ENCODE data around the gene HNRNPA1. TPM values are rescaled to one million over a fixed set of nuclear protein-coding genes. Genes with fewer than 3 reads are reported as not detected.
"Not testable (repeated sequence)": the region's sequence is repeated elsewhere in the genome, so short reads cannot be mapped to it uniquely, and the experiment has no call there.

HNRNPA1 gene
- total RNA-seq, 2 donors from 2014 or later, result 219 to 695 TPM

DNA sequence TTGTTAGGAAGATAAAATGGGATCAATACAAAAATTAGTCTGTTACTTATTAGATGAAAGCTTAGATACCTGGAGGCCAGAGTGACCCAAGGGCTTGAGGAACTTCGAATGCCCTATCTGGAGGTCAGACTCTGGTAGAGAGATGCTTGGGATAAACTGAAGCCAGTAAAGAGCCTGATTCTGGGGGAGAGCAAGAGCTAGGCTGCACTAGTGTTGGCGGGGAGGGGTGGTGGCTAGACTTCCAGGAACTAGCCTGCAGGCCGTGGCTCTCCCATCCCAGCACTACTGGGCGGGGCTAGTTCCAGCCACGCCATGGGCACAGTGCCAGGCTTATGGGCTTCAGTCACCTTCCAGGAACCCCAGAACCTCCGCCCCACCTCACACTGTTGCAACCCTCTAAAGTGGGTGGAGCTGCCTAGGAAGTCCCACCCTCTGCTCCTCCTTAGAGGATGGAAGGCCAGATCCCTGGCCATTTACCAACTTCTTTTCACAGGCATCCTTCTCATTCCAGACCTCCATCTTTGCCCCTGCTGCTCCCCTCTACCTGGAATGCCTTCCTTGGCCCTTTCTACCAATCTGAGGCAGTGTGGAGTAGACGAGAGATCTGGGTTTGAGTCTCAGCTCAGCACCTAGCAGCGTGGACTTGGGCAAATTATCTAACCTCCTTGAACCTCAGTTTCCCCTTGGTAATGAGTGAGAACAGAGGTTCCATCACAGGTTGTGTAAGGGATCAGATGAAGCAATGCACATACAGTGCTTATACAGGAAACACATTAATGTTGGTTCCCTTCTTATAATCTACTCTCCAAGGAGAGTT, 26.6 kb downstream of the HNRNPA1 start:
- TF ChIP-seq, protein P1, sequence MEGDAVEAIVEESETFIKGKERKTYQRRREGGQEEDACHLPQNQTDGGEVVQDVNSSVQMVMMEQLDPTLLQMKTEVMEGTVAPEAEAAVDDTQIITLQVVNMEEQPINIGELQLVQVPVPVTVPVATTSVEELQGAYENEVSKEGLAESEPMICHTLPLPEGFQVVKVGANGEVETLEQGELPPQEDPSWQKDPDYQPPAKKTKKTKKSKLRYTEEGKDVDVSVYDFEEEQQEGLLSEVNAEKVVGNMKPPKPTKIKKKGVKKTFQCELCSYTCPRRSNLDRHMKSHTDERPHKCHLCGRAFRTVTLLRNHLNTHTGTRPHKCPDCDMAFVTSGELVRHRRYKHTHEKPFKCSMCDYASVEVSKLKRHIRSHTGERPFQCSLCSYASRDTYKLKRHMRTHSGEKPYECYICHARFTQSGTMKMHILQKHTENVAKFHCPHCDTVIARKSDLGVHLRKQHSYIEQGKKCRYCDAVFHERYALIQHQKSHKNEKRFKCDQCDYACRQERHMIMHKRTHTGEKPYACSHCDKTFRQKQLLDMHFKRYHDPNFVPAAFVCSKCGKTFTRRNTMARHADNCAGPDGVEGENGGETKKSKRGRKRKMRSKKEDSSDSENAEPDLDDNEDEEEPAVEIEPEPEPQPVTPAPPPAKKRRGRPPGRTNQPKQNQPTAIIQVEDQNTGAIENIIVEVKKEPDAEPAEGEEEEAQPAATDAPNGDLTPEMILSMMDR (IDR thresholded peaks at IDR 0.05), result no peak
- H3K4me1 ChIP-seq (ENCODE audit: control insufficient read depth in 1 of 2, low read depth in 2 of 2), result no peaks in the 10 kb centered on the region
- no peaks in the 10 kb centered on the region for H3K9me3 ChIP-seq
- no peak overlapping the region for H3K4me3 ChIP-seq
- no peak overlapping the region for H3K27ac ChIP-seq
- H3K27me3 ChIP-seq (replicated peaks; ENCODE audit: insufficient read depth), result no peaks in the 10 kb centered on the region
- H3K36me3 ChIP-seq, result no peaks in the 10 kb centered on the region
- DNase-seq (ENCODE audit: low spot score) (peak; percentile 29), ATAC-seq (ENCODE audit: insufficient number of reproducible peaks, low FRiP score, low read depth) (no peak)

DNA sequence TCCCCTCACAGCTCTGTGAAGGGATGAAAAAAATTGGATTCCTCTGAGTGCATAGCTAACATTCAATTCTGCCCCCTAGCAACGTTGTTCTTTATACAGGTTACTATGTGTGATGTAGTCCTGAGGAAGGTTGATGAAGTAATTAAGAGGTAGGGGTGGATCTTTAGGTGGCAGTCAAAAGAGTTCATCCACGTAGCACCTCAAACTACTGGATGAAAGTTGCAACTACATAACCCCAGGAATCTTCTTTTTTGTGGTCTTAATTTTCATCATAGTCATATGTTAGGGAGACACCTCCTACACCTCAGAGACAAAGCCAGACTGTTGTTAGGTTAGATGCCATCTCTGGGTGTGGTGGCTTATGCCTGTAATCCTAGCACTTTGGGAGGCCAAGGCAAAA, 30.5 kb downstream of the HNRNPA1 start:
- DNase-seq (ENCODE audit: low spot score) (no peak), ATAC-seq (ENCODE audit: insufficient number of reproducible peaks, low FRiP score, low read depth) (no peak)
- H3K27ac ChIP-seq, result no peak overlapping the region
- H3K4me3 ChIP-seq, result no peak overlapping the region
- TF ChIP-seq, protein P1 (IDR thresholded peaks at IDR 0.05), result no peak
- no peaks in the 10 kb centered on the region for H3K4me1 ChIP-seq (ENCODE audit: control insufficient read depth in 1 of 2, low read depth in 2 of 2)
- H3K9me3 ChIP-seq, result no peaks in the 10 kb centered on the region
- H3K36me3 ChIP-seq, result no peaks in the 10 kb centered on the region
- no peaks in the 10 kb centered on the region for H3K27me3 ChIP-seq (replicated peaks; ENCODE audit: insufficient read depth)

DNA sequence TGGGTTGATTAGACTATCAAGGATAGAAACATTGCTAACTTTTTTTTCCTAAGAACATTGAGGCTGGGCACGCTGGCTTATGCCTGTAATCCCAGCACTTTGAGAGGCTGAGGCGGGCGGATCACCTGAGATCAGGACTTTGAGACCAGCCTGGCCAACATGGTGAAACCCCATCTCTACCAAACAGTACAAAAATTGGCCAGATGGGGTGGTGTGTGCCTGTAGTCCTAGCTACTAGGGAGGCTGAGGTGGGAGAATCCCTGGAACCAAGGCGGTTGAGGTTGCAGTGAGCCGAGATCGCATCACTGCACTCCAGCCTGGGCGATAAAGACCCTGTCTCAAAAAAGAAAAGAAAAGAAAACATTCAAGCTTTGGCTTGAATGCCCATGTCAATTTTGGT, 31.8 kb downstream of the HNRNPA1 start:
- not testable (repeated sequence) for H3K36me3 ChIP-seq; H3K27me3 ChIP-seq (replicated peaks; ENCODE audit: insufficient read depth); DNase-seq (ENCODE audit: low spot score); H3K4me1 ChIP-seq (ENCODE audit: control insufficient read depth in 1 of 2, low read depth in 2 of 2); ATAC-seq (ENCODE audit: insufficient number of reproducible peaks, low FRiP score, low read depth); H3K9me3 ChIP-seq; H3K4me3 ChIP-seq; H3K27ac ChIP-seq

DNA sequence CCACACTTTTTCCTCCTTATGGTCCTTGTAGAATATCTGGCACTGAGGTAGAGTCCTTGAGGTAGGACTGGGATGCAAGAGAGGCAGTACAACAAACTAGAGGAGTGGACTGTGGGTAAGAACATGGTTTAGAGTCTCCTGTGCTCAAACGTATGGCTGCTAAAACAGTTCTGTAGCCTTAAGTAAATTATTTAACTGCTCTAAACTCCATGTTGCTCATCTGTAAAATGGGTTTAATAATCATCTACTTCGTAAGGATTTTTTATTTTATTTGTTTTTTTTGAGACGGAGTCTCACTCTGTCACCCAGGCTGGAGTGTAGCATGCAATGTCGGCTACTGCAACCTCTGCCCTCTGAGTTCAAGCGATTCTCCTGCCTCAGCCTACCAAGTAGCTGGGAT, 40.8 kb downstream of the HNRNPA1 start:
- TF ChIP-seq, protein P1 (IDR thresholded peaks at IDR 0.05), result no peak
- Histone ChIP-seq H3K36me3 (no peaks in the 10 kb centered on the region), H3K4me1 (ENCODE audit: control insufficient read depth in 1 of 2, low read depth in 2 of 2) (peaks cover 3 to 10% of the 10 kb centered on the region in 2 donors), H3K4me3 (no peak overlapping the region), H3K27ac (no peak overlapping the region), H3K9me3 (no peaks in the 10 kb centered on the region), H3K27me3 (replicated peaks; ENCODE audit: insufficient read depth) (no peaks in the 10 kb centered on the region)
- ATAC-seq (ENCODE audit: insufficient number of reproducible peaks, low FRiP score, low read depth) (no peak), DNase-seq (ENCODE audit: low spot score) (no peak)

DNA sequence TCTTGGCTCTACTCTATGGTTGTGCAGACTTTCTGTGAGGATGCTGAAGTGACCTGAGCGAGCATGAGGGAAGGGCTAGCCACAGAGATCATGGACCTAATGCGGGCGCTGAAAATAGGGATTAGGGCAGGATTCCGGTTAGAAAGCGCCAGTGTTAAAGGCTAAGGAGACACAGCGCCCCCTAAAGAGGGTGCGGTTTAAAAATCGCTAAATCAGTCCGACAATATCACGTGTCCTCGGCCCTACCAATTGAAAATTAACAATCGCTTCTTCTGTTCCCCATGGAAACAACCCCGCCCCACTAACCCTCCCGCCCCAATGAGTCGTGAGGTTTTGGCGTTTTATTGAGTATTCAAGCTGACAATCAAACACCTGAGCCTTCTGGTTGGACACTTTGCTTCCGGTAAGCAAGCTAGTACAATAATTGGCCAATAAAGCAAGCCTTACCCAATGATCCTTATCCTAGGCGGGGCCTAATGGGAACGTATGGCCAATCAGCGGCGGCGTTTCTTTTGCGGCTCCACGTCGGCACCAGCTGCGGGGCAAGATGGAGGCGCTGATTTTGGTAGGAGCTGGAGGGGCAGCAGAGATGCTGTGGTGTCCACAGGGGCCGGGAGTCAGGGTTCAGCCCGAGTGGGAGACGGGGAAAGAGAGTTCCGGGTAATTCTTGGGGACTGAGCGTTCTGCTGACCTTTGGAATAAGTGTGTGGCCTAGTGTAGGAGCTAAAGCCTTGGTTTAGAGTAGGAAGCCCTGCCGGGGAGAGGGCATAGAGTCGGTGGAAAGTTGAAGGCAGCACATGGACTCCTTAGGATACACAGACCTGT, 44.3 kb downstream of the HNRNPA1 start, which contains the start of gene COPZ1:
Gene COPZ1, plus strand, starts transcription at position 515 of the 825 bp plus-strand sequence. Its CDS starts 33 bp downstream, at position 548.
- Histone ChIP-seq H3K27ac (peak within 1 kb of the TSS; percentile 60 to 87), H3K36me3 (no peaks in the 10 kb centered on the region), H3K9me3 (no peaks in the 10 kb centered on the region), H3K4me3 (peak within 1 kb of the TSS; percentile 73), H3K4me1 (ENCODE audit: control insufficient read depth in 1 of 2, low read depth in 2 of 2) (peaks cover 14 to 38% of the 10 kb centered on the region in 2 donors), H3K27me3 (replicated peaks; ENCODE audit: insufficient read depth) (no peaks in the 10 kb centered on the region)
- ATAC-seq (ENCODE audit: insufficient number of reproducible peaks, low FRiP score, low read depth), result peak; percentile 100
- DNase-seq (ENCODE audit: low spot score), result peak; percentile 92
- TF ChIP-seq, protein P1 (IDR thresholded peaks at IDR 0.05), result peak; percentile 45

DNA sequence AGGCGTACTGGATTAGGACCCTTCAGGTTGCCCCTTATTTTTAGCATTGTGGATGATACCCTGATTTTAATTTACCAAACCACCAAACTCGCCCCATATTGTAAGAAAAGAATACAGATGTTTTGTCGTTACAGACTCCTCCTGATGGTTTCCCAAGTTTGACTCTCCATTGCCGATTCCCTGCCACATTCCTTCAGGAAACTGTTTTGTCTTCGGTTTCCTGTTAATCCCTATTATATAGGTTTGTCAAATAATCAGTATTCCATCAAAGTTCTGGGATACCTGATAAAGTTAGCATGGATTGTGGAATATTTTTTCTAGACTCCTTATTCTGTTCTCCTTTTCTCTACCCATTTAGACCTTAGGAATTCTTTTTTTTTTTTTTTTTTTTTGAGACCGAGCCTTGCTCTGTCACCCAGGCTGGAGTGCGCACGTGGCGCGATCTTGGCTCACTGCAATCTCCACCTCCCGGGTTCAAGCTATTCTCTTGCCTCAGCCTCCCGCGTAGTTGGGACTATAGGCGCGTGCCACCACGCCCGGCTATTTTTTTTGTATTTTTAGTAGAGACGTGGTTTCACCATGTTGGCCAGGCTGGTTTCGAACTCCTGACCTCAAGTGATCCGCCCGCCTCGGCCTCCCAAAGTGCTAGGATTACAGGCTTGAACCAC, 45.0 kb downstream of the HNRNPA1 start:
- not testable (repeated sequence) for H3K27me3 ChIP-seq (replicated peaks; ENCODE audit: insufficient read depth); ATAC-seq (ENCODE audit: insufficient number of reproducible peaks, low FRiP score, low read depth); H3K36me3 ChIP-seq; DNase-seq (ENCODE audit: low spot score); H3K9me3 ChIP-seq
- Histone ChIP-seq H3K4me3 (peak overlapping the region; percentile 73), H3K4me1 (ENCODE audit: control insufficient read depth in 1 of 2, low read depth in 2 of 2) (peaks cover 14 to 43% of the 10 kb centered on the region in 2 donors), H3K27ac (peak overlapping the region; percentile 60 to 87)

Data from thoracic aorta (tissue), 2 donors.